GM20000 (cell line): Measurements from ENCODE around the gene FAM13A.

ENCODE experiments used
- DNase-seq: peaks from one replicate; pipeline ENCODE4 v3.0.0; 2012; ENCODE audit warnings: low spot score
- TF ChIP-seq, protein P1 (sequence below): IDR thresholded peaks from 2 replicates; pipeline ENCODE4 v1.5.1; 2012; ENCODE audit warnings: mild to moderate bottlenecking, control low read depth; ENCODE audit errors: extremely low read depth, missing control alignments

Gene FAM13A

DNA sequence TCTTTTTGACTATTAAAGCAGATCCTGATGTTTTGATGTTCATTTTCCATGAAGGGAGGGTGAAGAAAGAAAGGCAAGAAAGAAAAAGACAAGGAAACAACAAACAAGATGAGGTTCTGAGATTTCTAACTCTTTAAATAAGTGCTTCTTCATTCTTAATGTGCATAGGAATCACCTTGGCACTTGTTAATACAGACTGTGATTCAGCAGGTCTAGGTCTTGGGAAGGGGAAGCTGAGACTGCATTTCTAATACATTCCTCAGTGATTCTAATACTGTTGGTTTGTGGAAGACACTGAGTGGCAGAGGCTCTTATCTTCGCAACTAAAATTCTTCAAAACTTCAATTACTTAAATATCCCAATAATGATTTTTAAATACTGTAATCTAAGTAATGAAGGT, 264.2 kb downstream of the FAM13A start:
- TF ChIP-seq, protein P1, sequence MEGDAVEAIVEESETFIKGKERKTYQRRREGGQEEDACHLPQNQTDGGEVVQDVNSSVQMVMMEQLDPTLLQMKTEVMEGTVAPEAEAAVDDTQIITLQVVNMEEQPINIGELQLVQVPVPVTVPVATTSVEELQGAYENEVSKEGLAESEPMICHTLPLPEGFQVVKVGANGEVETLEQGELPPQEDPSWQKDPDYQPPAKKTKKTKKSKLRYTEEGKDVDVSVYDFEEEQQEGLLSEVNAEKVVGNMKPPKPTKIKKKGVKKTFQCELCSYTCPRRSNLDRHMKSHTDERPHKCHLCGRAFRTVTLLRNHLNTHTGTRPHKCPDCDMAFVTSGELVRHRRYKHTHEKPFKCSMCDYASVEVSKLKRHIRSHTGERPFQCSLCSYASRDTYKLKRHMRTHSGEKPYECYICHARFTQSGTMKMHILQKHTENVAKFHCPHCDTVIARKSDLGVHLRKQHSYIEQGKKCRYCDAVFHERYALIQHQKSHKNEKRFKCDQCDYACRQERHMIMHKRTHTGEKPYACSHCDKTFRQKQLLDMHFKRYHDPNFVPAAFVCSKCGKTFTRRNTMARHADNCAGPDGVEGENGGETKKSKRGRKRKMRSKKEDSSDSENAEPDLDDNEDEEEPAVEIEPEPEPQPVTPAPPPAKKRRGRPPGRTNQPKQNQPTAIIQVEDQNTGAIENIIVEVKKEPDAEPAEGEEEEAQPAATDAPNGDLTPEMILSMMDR, result no peak
- DNase-seq, result no peak

DNA sequence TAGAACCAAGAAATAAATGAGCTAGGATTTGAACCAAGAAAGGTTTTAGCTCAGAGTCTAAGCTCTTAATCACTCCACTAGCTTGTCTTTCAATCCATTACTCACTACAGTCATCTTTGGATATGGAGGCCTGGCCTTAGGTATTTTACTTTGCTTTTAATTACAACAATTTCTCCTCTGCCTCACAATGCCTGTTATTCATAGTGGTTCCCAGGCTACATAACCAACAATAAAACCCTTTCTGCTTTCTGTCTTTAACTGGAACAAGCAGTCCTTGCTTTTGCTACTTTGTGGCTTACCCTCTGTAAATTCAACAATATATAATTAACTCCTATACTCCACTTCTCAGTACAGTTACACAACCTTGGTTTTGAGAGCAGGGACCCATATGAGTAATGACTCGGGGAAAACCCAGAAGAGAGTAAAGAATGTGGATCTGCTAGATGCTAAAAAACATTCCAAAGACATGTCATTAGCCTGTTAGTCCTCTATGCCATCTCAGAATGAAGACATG, 264.7 kb downstream of the FAM13A start:
- DNase-seq, result no peak
- TF ChIP-seq, protein P1, result no peak

DNA sequence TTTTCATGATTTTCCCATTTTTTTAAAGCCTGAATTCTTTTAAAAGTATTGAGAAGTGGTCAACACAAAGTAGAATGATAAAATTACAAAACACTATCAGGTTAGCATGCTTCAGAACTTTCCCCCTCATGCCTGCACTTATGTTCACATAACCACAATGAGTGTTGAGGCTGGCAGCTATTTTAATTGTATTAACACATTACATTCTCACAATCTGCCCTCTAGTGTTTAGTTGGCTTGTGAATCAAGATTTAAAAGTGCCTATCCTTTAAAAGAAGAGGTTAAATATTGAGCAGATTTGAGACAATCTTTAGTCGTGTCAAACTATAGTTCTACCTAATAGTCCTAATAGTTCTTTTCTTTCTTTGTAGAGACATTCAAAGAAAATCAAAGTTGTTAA, 265.7 kb downstream of the FAM13A start:
- DNase-seq, result no peak
- TF ChIP-seq, protein P1, result no peak

DNA sequence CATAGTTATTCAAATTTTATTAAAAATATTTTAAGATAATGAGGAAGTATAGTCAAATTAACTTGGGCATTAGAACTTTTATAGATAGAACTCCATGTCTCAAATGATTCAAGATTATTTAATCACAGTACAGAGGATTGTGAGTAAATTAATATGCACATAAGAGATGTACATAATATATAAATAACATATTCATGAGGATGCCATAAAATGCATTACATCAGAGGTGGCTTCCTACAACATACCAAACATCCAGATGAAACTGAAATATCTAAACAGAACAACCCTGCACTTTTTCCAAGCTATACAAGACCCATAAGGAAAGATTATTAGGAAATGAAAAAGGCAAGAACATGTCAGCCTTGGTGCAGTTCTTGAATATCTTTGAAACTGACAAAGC, 268.1 kb downstream of the FAM13A start:
- TF ChIP-seq, protein P1, result no peak
- no peak for DNase-seq

DNA sequence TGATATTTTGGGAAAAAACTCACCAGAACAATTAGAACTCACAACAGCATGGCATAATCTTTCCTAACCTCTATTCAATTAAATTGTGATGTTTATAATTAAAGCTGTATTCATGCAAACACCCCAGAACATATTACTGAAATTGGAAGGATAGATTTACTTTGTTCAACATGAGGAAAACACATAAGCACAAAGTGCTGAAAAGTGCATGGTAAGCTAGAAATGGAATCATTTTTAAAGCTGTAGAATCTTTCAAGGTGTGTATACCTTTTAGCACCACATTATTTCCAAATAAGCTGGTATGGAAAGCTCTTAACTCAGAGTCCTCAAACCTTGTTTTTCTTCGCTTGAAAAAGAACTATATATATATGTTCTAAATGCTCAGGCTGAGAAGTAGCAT, 268.6 kb downstream of the FAM13A start:
- DNase-seq, result no peak
- TF ChIP-seq, protein P1, result no peak

DNA sequence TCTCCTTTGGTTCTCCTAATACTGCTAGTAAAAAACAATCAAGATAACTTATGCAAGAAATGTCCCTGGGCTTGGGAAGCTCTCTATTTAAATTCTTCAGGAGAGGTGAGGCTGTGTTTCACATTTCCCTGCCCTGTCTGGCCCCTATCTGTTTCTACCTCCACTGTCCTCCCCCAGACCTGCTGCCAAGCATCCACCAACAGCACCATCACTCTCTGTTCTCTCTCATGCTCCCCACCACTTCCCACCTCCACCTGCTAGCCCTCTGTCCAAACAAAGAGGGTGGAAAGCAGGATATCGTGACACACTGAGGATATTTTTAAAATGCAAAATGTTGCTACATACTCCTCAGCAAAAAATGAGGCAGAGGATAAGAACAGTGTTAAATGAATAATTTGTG, 271.0 kb downstream of the FAM13A start:
- TF ChIP-seq, protein P1, result no peak

DNA sequence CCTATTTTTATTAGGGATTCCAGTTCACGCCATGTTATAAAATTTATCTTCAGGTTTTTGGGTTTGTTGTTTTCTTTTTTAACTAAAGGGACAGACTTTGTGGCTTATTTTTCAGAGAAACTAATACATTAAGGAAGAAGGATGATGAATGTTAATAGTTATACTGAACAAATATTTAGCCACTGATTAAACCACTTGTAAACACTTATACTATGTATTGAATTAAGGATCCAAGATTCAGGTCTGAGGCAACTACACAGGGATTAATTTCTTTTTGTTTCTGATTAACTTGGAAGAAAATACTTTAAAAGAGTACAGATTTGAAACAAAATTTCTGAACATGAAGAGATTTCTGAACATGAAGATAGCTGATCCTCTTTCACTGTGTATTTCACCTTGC, 276.6 kb downstream of the FAM13A start:
- TF ChIP-seq, protein P1, result no peak
- no peak for DNase-seq

More for the DNA sequence above, 271.0 kb downstream of the FAM13A start:
- DNase-seq, result no peak
